Globus pallidus (tissue), 1 donor: Measurements from ENCODE around the gene OSBPL5.

Source experiments
- DNase-seq: peaks from one replicate; pipeline ENCODE4 v3.0.0-alpha.2; 2015; ENCODE audit warnings: low spot score

The OSBPL5 gene

DNA sequence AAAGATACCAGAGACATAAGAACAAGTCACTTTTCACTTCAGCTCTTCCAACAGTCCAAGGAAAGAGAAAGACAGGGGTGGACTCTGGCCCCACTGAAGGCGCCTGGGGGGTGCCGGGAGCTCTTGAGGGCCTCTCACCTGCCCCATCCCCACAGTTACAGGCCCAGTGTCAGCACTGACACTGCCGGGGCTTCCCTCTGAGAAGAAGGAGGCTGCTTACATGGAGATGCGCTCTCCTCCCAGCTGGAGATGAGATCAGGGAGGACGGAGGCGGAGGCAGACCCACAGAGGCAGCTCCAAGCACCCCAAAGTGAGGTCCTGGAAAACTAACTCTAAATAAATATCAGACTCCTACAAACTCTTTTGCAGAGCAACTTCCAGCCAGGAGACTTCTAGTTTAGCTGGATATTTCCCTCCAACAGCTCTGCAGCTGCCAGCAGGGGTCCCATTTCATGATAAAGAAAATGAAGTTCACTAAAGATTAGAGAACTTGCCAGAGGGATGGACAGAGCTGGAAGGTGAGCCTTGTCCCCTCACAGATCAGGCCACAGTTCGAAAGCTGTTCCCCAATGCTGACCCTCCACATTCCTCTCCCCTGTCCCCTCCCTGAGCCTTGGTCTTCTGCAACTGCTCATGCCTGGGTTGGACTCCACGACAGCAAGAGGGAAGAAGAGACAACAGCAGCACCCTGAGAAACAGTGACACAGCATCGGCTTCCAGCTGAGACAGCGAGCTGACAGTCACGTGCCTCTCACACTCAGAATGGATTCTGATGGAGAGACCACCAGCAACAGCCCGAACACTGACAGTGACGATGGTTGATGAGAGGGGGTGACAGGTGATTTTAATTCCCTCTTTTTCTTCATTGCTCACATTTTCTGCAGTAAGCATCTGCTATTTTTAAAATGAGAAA, 113.7 kb downstream of the OSBPL5 start:
- peak; percentile 49 for DNase-seq

DNA sequence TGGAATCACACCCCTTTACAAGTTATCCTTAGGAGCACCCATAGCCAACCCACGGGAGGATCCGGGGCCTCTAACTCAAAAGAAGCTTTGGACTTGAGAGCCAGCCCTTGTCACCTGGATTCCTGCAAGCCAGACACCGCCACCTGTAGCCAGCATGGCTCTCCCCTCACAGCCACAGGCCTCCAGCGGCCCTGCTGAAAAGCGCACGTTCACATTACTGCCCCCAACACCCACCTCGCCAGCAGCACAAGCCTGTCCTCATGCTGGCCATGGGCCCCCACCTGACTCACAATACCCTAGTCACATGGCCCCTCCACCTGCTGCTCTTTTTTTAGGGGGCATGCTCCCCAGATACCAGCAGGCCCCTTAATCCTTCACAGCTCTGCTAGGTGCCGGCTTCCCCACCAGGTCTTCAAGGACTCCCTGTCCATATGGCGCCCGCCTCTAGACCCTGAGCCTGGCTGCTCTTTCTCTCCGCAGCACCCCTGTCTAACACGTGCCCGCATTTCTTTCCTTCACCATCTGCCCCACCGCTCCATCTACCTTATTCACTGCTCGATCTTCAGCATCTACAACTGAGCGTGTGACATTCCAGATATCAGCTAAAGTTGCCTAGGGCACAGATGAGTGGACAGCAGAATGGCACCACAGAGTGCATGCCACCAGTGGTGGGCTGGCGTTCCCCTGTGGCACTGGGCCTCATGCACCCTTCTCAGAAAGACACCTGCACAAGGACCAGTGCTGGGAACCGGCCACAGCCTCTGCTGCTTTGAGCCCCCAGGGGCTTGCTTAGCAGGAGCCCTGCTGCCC, 114.5 kb downstream of the OSBPL5 start:
- no peak for DNase-seq

- peak; percentile 96 for DNase-seq
These were observed 115.5 kb downstream of the OSBPL5 start for GRCh38 chr11:3049430-3050243.

DNA sequence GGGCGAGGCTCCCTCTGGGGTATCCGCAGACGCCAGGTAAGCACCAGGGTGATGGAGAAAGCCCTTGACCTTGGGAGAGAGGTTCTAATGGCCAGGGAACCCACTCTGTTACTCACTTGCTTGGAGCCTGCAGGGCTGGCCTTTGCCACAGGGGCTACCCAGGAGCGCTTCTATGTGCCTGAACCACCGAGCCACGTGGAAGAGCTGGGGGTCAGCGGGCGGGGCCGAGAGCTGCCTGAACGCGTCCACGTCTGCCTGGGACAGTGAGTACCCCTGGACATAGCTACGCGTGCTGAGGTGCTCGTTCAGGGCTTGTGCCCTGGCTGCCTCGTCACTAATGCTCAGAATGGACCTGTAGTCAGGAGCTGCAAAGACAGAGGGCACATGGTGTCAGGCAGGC, 117.5 kb downstream of the OSBPL5 start:
- DNase-seq: no peak

GRCh38 chr11:3046641-3047040, 118.5 kb downstream of the OSBPL5 start:
- no peak for DNase-seq

- no peak for DNase-seq
These were observed 118.9 kb downstream of the OSBPL5 start for GRCh38 chr11:3046190-3046589.

- no peak for DNase-seq
These were observed 120.2 kb downstream of the OSBPL5 start for GRCh38 chr11:3044915-3045314.

GRCh38 chr11:3044004-3044403, 121.1 kb downstream of the OSBPL5 start:
- DNase-seq: no peak

GRCh38 chr11:3043315-3043871, 121.7 kb downstream of the OSBPL5 start:
- peak; percentile 64 for DNase-seq

GRCh38 chr11:3042496-3043314, 122.4 kb downstream of the OSBPL5 start:
- no peak for DNase-seq

GRCh38 chr11:3041699-3042441, 123.2 kb downstream of the OSBPL5 start:
- DNase-seq: no peak

- no peak for DNase-seq
These were observed 124.2 kb downstream of the OSBPL5 start for GRCh38 chr11:3040881-3041280.

- DNase-seq: no peak
These were observed 127.2 kb downstream of the OSBPL5 start for GRCh38 chr11:3037945-3038271.
